ENCODE results near the gene LCN6.

Gene LCN6

DNA sequence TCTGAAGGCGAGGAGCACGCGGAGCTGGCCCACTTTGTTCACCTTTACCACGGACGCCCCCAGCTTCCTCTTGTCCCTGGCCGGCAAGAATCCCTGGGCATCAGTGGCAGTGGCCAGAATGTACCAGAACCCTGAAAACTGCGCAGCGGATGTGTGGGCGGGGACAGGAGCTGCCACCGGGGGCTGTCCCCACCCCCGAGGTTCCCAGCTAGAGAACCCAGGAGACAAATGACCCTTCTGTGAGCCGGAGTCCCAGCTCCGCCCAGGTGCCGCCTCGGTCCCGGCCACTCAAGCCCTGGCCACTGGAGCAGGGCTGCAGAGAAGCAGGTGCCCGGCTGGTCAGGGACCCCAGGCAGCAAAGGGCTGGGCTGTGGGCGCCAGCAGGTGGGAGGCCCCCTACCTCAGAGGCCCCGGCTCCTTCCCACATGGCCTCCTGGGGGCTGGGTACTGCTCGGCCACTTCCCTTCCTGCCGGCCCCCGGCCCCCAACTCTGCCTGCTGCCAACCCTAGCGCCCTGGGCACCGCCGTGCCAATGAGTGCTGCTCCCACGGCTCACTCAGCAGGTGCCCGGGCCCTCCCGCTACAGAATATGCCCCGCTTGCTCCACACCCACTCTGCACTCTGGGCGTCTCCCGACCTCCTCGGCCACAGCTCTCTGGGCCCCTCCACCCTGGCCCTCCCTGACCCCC is 6.3 kb downstream of the LCN6 start:
- no peak for DNase-seq

DNA sequence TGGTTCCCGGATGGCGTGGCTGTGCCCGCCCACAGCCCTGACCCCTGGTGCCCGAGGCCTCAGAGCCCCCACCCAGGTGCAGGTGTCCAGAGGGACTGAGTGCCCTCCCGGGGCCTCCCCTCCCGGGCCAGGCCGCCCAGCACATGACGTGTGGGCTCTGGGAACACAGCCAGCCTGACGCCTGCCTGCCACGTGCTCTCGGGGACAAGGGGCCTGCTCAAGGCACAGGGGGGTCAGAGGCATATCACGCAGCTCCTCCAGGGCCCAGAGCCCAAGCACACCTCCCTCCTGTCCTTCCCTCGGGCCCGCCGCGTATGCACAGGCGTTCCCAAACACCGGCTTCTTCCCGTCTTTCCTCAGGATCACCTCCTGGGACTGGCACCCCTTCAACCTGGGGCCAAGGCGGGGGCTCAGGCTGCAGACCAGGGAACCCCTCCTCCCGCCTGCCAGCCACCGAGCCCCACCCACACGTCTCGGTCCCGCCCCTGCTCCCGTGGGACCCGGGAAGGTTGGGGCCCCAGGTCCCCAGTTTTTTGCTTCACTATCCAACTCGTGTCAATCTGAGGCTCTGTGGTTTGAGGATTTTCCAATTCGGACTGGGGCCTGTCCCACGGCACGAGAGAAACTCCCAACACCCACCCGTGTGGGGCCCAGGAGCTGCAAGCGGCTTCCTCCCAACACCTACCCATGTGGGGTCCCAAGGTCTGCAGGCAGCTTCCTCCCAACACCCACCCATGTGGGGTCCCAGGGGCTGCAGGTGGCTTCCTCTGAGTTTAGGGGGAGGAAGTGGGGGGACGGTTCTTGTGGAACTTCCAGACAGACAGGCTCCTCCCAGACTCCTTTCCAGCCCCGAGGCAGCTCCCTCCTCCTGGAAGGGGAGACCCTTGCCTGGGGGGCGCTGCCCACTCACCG is 7.1 kb downstream of the LCN6 start:
- no peak for DNase-seq

DNA sequence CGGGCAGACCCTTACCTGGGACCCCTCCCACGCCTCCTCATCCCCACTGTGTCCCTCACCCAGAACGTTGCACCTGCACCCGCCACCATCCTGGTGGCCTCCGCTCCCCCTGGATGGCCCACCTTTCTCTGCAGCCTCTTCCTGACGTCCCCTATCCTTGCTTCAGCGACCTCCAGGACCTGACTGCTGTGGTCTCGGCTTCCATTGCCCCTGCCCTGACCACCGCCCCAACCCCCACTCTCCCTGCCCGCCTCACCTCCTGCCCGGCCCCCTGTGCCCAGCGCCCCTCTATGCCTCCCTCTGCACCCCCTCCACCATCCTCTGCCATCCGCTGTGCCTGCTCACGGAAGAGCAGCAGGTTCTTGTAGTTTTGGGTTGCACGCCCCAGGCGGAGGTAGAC is 7.8 kb downstream of the LCN6 start:
- no peak for DNase-seq

DNA sequence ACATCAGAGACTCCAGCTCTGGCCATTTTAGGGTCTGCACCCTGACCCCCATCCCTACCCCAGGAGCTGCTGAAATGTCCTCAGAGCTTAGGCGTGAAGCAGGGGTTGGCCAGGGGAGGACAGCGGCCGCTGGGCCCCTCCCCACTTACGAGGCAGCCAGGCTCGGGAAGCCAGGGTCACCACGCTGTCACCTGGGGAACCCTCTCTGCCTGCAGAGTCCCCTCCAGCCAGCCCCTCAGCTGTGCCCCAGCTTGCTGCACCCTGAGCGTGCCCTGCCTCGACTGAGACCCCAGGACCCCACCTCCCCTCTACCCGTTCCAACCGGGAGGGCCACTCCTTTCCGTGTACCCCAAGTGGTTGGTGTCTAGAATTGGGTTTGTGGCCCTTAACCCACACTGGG is 8.3 kb downstream of the LCN6 start:
- no peak for DNase-seq

- DNase-seq, result no peak
These were observed 8.8 kb downstream of the LCN6 start for GRCh38 chr9:136739509-136739908.

DNA sequence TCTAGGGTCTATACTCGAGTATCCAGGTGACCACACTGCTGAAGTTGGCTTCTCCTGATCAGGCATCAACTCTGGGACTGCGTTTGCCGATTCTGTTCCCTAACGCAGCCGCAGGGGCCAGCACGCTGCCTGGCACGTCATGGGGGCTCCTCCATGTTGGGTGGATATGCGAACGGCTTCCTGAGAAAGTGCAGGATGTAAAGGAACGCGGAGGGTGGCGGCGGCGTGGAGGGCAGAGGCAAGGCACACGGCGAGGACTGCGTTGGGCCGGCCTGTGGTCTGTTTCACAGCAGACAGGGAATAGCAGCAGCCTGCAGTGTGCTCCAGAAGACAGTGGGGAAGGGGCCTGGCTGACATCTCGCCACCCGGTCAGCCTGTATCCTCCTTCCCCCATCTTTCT is 9.4 kb downstream of the LCN6 start:
- DNase-seq, result no peak

- no peak for DNase-seq
These were observed 12.4 kb downstream of the LCN6 start for GRCh38 chr9:136735812-136736480.

- DNase-seq, result no peak
These were observed 13.4 kb downstream of the LCN6 start for GRCh38 chr9:136734837-136735496.

- no peak for DNase-seq
These were observed 14.7 kb downstream of the LCN6 start for GRCh38 chr9:136733611-136734010.

GRCh38 chr9:136732444-136733178 is 15.7 kb downstream of the LCN6 start:
- no peak for DNase-seq

- DNase-seq, result no peak
These were observed 18.4 kb downstream of the LCN6 start for GRCh38 chr9:136729926-136730325.

DNA sequence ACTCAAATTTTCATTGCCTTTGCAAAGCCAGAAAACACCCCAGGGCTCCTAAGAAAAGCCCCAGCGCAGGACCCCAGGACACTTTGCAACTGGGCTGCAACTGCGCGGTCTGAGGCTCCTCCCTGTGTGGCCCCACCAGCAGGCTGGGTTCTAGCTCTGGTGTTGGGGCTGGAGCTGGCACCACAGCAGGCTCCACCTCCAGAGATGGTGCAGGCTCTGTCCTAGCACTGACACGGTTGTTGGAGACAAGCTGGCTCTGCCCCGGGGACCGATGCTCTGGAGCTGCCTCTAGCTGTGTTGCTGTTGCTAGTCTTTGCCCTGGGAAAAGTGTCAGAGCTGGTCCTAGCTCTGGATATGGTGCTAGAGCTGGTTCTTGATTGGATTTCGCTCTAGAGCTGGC is 19.2 kb downstream of the LCN6 start:
- DNase-seq, result no peak

- DNase-seq, result no peak
These were observed 19.7 kb downstream of the LCN6 start for GRCh38 chr9:136728548-136729123.

GRCh38 chr9:136728080-136728547 is 20.2 kb downstream of the LCN6 start:
- peak; percentile 83 for DNase-seq

DNA sequence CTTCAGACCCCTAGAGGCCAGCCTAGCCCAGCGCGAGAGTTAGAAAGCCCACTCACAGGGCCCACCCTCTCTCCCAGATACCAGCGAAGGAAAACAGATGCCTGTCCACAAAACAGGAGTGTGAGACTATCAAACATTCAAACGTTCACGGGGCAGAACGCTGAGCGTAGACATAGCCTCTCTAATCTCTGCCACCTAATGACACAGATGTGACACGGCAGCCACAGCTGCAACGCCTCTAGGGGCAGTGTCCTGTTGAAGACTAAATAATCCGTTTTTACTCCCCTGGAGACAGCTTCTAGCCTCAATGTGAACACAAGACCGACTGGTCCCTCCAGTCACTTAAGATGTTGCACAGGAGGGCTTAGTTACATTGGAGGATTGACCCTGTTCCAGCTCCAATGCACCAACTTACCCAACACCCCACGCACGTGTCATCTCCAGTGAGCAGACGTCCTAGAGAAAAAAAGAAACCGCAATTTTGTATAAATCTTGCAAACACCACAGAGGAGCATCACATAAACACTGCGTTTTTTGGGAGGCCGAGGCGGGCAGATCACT is 21.6 kb downstream of the LCN6 start:
- no peak for DNase-seq

GRCh38 chr9:136726118-136726517 is 22.2 kb downstream of the LCN6 start:
- DNase-seq, result no peak

- DNase-seq, result no peak
These were observed 22.7 kb downstream of the LCN6 start for GRCh38 chr9:136725612-136726011.

DNA sequence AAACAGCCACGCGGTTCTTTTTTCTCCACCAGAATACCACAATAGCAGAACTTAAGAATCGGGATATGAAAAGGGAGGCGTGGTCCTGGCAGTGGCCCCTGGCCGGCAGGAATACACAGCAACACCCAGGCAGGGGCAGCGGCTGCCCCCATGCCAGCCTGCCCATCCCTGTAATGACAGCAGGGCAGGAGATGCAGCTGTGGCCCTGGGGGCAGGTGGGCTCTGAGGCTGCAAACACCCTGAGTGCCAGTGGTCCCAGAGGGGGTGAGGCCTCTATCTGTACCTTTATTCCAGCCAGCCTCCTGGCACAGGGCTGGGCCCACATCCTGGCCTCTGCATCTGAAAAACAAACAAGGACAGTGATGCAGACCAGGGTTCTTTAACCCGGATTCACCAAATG is 23.6 kb downstream of the LCN6 start:
- DNase-seq, result no peak

DNA sequence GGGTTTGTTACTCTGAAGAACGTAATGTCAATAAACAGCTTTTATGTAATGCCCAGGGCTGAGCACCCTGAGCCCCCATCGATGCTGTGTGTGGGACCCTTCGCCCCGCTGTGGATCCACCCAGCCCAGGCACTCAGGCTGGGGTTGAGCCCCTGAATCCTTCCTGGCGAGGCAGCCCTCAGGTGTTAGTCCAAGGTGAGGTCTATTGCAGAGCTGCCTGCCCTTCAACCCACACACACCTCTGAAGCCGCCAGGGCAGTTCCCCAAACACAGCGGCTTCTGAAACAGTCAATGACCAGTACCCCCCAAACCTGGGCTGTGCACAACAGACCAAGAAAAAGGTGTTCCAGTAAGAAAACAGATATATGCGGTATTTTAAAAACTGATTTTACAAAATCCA is 24.3 kb downstream of the LCN6 start:
- DNase-seq, result no peak

DNA sequence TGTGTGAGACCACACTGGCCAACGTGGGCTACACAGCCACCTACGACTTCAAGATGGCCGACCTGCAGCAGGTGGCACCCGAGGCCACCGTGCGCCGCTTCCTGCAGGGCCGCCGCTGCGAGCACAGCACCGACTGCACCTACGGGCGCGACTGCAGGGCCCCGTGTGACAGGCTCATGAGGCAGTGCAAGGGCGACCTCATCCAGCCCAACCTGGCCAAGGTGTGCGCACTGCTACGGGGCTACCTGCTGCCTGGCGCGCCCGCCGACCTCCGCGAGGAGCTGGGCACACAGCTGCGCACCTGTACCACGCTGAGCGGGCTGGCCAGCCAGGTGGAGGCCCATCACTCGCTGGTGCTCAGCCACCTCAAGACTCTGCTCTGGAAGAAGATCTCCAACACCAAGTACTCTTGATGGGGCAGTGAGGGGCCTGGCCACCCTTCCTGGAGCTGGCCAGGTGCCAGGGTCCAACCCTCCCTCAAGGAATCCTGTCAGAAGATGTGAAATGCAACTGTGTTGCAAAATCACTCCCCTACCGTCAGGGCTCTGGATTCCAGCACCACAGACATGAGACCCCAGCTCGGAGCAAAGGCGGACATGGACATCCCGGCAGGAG is 24.9 kb downstream of the LCN6 start:
- no peak for DNase-seq

DNA sequence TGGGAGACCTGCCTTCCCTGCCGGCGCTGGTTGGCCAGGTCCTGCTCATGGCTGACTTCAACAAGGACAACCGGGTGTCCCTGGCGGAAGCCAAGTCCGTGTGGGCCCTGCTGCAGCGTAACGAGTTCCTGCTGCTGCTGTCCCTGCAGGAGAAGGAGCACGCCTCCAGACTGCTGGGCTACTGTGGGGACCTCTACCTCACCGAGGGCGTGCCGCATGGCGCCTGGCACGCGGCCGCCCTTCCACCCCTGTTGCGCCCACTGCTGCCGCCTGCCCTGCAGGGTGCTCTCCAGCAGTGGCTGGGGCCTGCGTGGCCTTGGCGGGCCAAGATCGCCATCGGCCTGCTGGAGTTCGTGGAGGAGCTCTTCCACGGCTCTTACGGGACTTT is 25.4 kb downstream of the LCN6 start:
- DNase-seq, result no peak
